K562 (cell line): Measurements from ENCODE around the gene LCN15. TPM values are rescaled to one million over a fixed set of nuclear protein-coding genes. Genes with fewer than 3 reads are reported as not detected.

Experiments used
- ATAC-seq: fragments of 200-7000 bp; cut with Tn5 transposase; 3 replicates; pipeline ENCODE4 v1.9.1; 2020; ENCODE audit warnings: moderate library complexity
- BruUV-seq: library from RNA; stranded (reverse); fragments of 400-500 nt; replicated peaks from 2 replicates; lab custom pipeline; 2021; lab: Mats Ljungman, UMichigan
- CTCF ChIA-PET: fragments of 300-600 bp; formaldehyde crosslinking; extraction: SDS; loops from one replicate; lab custom pipeline; 2021; ENCODE audit warnings: low intra/inter-chr PET ratio; lab: Yijun Ruan, JAX
- POLR2A ChIA-PET: fragments of 300-600, 350-650 bp; sonication (Branson Sonifier 250); formaldehyde crosslinking; extraction: SDS; loops from one replicate; lab custom pipeline; 2021; ENCODE audit warnings: antibody characterized with exemption, inconsistent platforms; lab: Yijun Ruan, JAX
- DNase-seq, 4 experiments: peaks; one replicate each; pipeline versions ENCODE4 v3.0.0 to v3.0.0-alpha.2; 2011 to 2018; ENCODE audit warnings: low spot score in 3 of 4, mixed read lengths in 3 of 4; ENCODE audit errors: extremely low read depth in 1 of 4
- FAIRE-seq: peaks from 2 replicates; lab custom pipeline; 2011; peaks lifted over from hg19 to GRCh38; lab: Jason Lieb, UNC
- H2AFZ ChIP-seq: 2 replicates; pipeline ENCODE4 v1.6.0; 2011; ENCODE audit warnings: low read depth, low read length, control low read depth, inconsistent platforms
- H3K27ac ChIP-seq: fragments of 200-600 bp; 3 replicates; pipeline ENCODE4 v1.8.0; 2011; ENCODE audit warnings: low read depth, mild to moderate bottlenecking, control low read depth, inconsistent platforms, low read length, moderate library complexity, mixed read lengths; ENCODE audit errors: extremely low read depth
- H3K27me3 ChIP-seq, 2 experiments: fragments of 300-600 bp in 1 of 2; 2 replicates in 1 of 2; 3 replicates in 1 of 2; pipeline versions ENCODE4 v1.6.0 to v1.8.0; 2011; ENCODE audit warnings: inconsistent platforms in 2 of 2, low read length in 2 of 2, mild to moderate bottlenecking in 1 of 2, mixed read lengths in 1 of 2, moderate library complexity in 1 of 2; ENCODE audit not compliant: control insufficient read depth in 2 of 2, insufficient read depth in 2 of 2
- H3K36me3 ChIP-seq: fragments of 300-600 bp; 3 replicates; pipeline ENCODE4 v1.8.0; 2011; ENCODE audit warnings: mild to moderate bottlenecking, low read length, inconsistent platforms; ENCODE audit not compliant: control insufficient read depth, insufficient read depth
- H3K4me1 ChIP-seq, 2 experiments: fragments of 200-600 bp in 1 of 2; replicated peaks in 1 of 2; 2 replicates in 1 of 2; 3 replicates in 1 of 2; pipeline versions ENCODE4 v1.5.1 to v1.8.0; 2011; ENCODE audit warnings: inconsistent platforms in 2 of 2, low read length in 2 of 2, mild to moderate bottlenecking in 1 of 2, mixed read lengths in 1 of 2, moderate library complexity in 1 of 2; ENCODE audit not compliant: control insufficient read depth in 2 of 2, insufficient read depth in 2 of 2
- H3K4me2 ChIP-seq: 2 replicates; pipeline ENCODE4 v1.6.1; 2011; ENCODE audit warnings: low read length, control low read depth, inconsistent platforms, mixed read lengths; ENCODE audit not compliant: insufficient read depth
- H3K4me3 ChIP-seq: fragments of 200-600 bp; sonication (generic), shearing (Covaris generic); 2 replicates; pipeline ENCODE4 v1.5.1; 2016; ENCODE audit warnings: control low read depth, inconsistent platforms
- H3K79me2 ChIP-seq: fragments of 200-600 bp; 3 replicates; pipeline ENCODE4 v1.8.0; 2011; ENCODE audit warnings: low read length, inconsistent platforms; ENCODE audit not compliant: control insufficient read depth, insufficient read depth
- H3K9ac ChIP-seq, 2 experiments: 2 replicates each; pipeline versions ENCODE4 v1.6.0 to v1.6.1; 2011; ENCODE audit warnings: low read depth in 2 of 2, low read length in 2 of 2, control low read depth in 1 of 2, inconsistent platforms in 1 of 2, mild to moderate bottlenecking in 1 of 2, mixed read lengths in 1 of 2; ENCODE audit not compliant: insufficient read depth in 1 of 2
- H3K9me1 ChIP-seq: one replicate; pipeline ENCODE4 v1.6.0; 2011; ENCODE audit warnings: inconsistent platforms, mild to moderate bottlenecking, low read length, moderate library complexity; ENCODE audit not compliant: control insufficient read depth, insufficient read depth
- H3K9me3 ChIP-seq: replicated peaks from 2 replicates; pipeline ENCODE4 v1.5.1; 2011; ENCODE audit warnings: low read depth, low read length, inconsistent platforms; ENCODE audit not compliant: control insufficient read depth, insufficient read depth
- H4K20me1 ChIP-seq: replicated peaks from 2 replicates; pipeline ENCODE4 v1.6.1; 2011; ENCODE audit warnings: low read length, inconsistent platforms, mixed read lengths; ENCODE audit not compliant: control insufficient read depth, insufficient read depth
- ATF3 ChIP-seq, 2 experiments: fragments of 450-650 bp in 1 of 2; sonication (generic) in 1 of 2; formaldehyde crosslinking in 1 of 2; IDR thresholded peaks in 1 of 2; conservative IDR thresholded peaks in 1 of 2; 2 replicates each; pipeline versions ENCODE4 v1.6.1 to v1.8.1; 2016 to 2023; ENCODE audit warnings: mild to moderate bottlenecking in 2 of 2, moderate library complexity in 2 of 2, inconsistent platforms in 1 of 2, missing genetic modification reagents in 1 of 2
- CBX3 ChIP-seq, 2 experiments: IDR thresholded peaks; 1 replicate in 1 of 2; 2 replicates in 1 of 2; pipeline ENCODE4 v1.6.1; 2012; ENCODE audit warnings: inconsistent platforms in 2 of 2, low read length in 2 of 2, borderline replicate concordance in 1 of 2, control low read depth in 1 of 2
- CHCHD3 ChIP-seq: fragments of 250-450 bp; sonication (Bioruptor Pico); IDR thresholded peaks from 2 replicates; pipeline ENCODE4 v2.1.2; 2022; ENCODE audit warnings: mild to moderate bottlenecking
- GTF2E2 ChIP-seq: fragments of 200-800 bp; sonication (Bioruptor generic); IDR thresholded peaks from 2 replicates; pipeline ENCODE4 v1.6.1; 2016; ENCODE audit warnings: missing genetic modification characterization, missing compliant biosample characterization
- HDAC1 ChIP-seq, 2 experiments: fragments of 450-650 bp; IDR thresholded peaks; 2 replicates each; pipeline ENCODE4 v1.6.1; 2016 to 2017; ENCODE audit warnings: inconsistent platforms in 1 of 2, mild to moderate bottlenecking in 1 of 2, moderate library complexity in 1 of 2
- JUN ChIP-seq, 2 experiments: sonication (generic) in 1 of 2; formaldehyde crosslinking in 1 of 2; IDR thresholded peaks; 2 replicates each; pipeline versions ENCODE4 v1.6.1 to v1.8.0; 2012 to 2022; ENCODE audit warnings: borderline replicate concordance in 2 of 2, mild to moderate bottlenecking in 2 of 2, improper control_type of control experiment in 1 of 2, low read depth in 1 of 2, low read length in 1 of 2, missing genetic modification reagents in 1 of 2
- JUND ChIP-seq, 2 experiments: IDR thresholded peaks; 2 replicates in 1 of 2; 3 replicates in 1 of 2; pipeline ENCODE4 v1.6.1; 2011; ENCODE audit warnings: borderline replicate concordance in 2 of 2, low read depth in 2 of 2, low read length in 2 of 2, improper control_type of control experiment in 1 of 2, missing biosample characterization in 1 of 2, missing genetic modification characterization in 1 of 2, missing genetic modification reagents in 1 of 2
- MEIS2 ChIP-seq: fragments of 450-650 bp; IDR thresholded peaks from 2 replicates; pipeline ENCODE4 v1.6.1; 2014; ENCODE audit warnings: mild to moderate bottlenecking; ENCODE audit not compliant: partially characterized antibody
- NRF1 ChIP-seq, 2 experiments: fragments of 450-650 bp; IDR thresholded peaks in 1 of 2; conservative IDR thresholded peaks in 1 of 2; 2 replicates each; pipeline ENCODE4 v1.6.1; 2014; ENCODE audit warnings: mild to moderate bottlenecking in 2 of 2
- RB1 ChIP-seq: fragments of 450-650 bp; IDR thresholded peaks from 2 replicates; pipeline ENCODE4 v1.6.1; 2017; ENCODE audit warnings: low read depth, mild to moderate bottlenecking
- TAF1 ChIP-seq: IDR thresholded peaks from 2 replicates; pipeline ENCODE4 v1.6.1; 2011; ENCODE audit warnings: mild to moderate bottlenecking, low read length, moderate library complexity; ENCODE audit not compliant: insufficient read depth, control insufficient read depth, severe bottlenecking; ENCODE audit errors: extremely low read depth
- TARDBP ChIP-seq: fragments of 450-650 bp; IDR thresholded peaks from 2 replicates; pipeline ENCODE4 v1.6.1; 2016
- TEAD1 ChIP-seq, 2 experiments: fragments of 450-650 bp in 1 of 2; sonication (generic) in 1 of 2; formaldehyde crosslinking; IDR thresholded peaks; 2 replicates each; pipeline versions ENCODE4 v1.4.0 to v1.8.0; 2020 to 2022; ENCODE audit warnings: mild to moderate bottlenecking in 2 of 2, missing genetic modification reagents in 1 of 2
- USF2 ChIP-seq: sonication (generic); formaldehyde crosslinking; IDR thresholded peaks from 2 replicates; pipeline ENCODE4 v1.5.0; 2020; ENCODE audit warnings: missing genetic modification reagents
- ZBED1 ChIP-seq: IDR thresholded peaks from 2 replicates; pipeline ENCODE4 v1.6.1; 2014
- ZFP91 ChIP-seq: sonication (generic); formaldehyde crosslinking; IDR thresholded peaks from 2 replicates; pipeline ENCODE4 v1.8.0; 2022; ENCODE audit warnings: mild to moderate bottlenecking, missing genetic modification reagents
- ZFX ChIP-seq: sonication (generic); formaldehyde crosslinking; IDR thresholded peaks from 2 replicates; pipeline ENCODE4 v1.8.0; 2022; ENCODE audit warnings: mild to moderate bottlenecking, missing genetic modification reagents, moderate library complexity
- WGBS: fragments of 100-300 bp; shearing (Covaris generic); methylation state at CpG from one replicate; pipeline ENCODE4 v1.1.6; 2016; ENCODE audit warnings: low coverage, mixed read lengths; ENCODE audit not compliant: insufficient coverage; ENCODE audit errors: missing lambda C conversion rate; 5-methylcytosine and 5-hydroxymethylcytosine counted together
- in situ Hi-C: fragments of 300-500 bp; cut with MboI; formaldehyde crosslinking; loops from 4 replicates; pipeline ENCODE4 v1.15.0; 2018; ENCODE audit warnings: inconsistent platforms, mixed read lengths
- intact Hi-C: fragments of 100-400 bp; cut with micrococcal nuclease; formaldehyde crosslinking; loops from 2 replicates; pipeline ENCODE4 v1.14.2; 2022
- polyA plus RNA-seq, 8 experiments: library from polyadenylated mRNA; depleted of rRNA in 4 of 8; stranded (reverse) in 5 of 8; unstranded in 3 of 8; fragments of >200 nt; fragmentation: Nextera tagmentation in 2 of 8; fragmentation: Illumina TruSeq in 1 of 8; extraction: Ambion mirVana in 2 of 8; extraction: Trizol in 1 of 8; gene quantifications; 2 replicates each; pipeline versions ENCODE4 v1.2.1 to v1.2.3, GENCODE V29; 2011 to 2014; ENCODE audit warnings: inconsistent platforms in 1 of 8, missing spikeins in 1 of 8
- total RNA-seq, 7 experiments: library from RNA; depleted of rRNA in 6 of 7; stranded (reverse); fragments of >200 nt in 6 of 7; fragmentation: Illumina TruSeq in 2 of 7; extraction: Trizol in 2 of 7; gene quantifications; 2 replicates each; pipeline versions ENCODE4 v1.2.1 to v1.2.3, GENCODE V29; 2011 to 2021; ENCODE audit warnings: low replicate concordance in 1 of 7

The LCN15 gene
- total and polyA plus RNA-seq, 9 of the 15 experiments (the other 6 are each of a cell fraction or from before 2014, with no cell fraction given) = 0.66 TPM; not detected in 8

- BruUV-seq = no TSS peak
- CTCF ChIA-PET = interaction anchor here (1.0 to 1.3 kb wide), 4 partner anchors 14 to 21 kb away, joined by 3 to 4 read pairs (median 3); no protein-coding TSS in a partner anchor
- ATAC-seq = peak; percentile 84
- TF ChIP-seq ZBED1 (no peak), ZFP91 (CRISPR knock-in tag) (no peak), HDAC1 (IDR thresholded peaks at IDR 0.05) (0 out of 4 replicates have a peak, but pooled peaks of 1 of the 2 experiments have one; percentile 31), ATF3 (IDR thresholded peaks at IDR 0.05) (peak; percentile 88), ATF3 (CRISPR knock-in tag; conservative IDR thresholded peaks at IDR 0.05) (no peak), CBX3 (IDR thresholded peaks at IDR 0.05; ENCODE audit: borderline replicate concordance in 1 of 2, low read length in 2 of 2) (0 out of 3 replicates have a peak, but pooled peaks of 1 of the 2 experiments have one; percentile 30), ZFX (peak; percentile 38; the same call in 1 of the 2 replicates), TEAD1 (CRISPR knock-in tag; IDR thresholded peaks at IDR 0.05) (no peak), RB1 (no peak), JUND (IDR thresholded peaks at IDR 0.05; ENCODE audit: borderline replicate concordance, low read depth, low read length) (peak; percentile 94), JUND (tag; IDR thresholded peaks at IDR 0.05; ENCODE audit: borderline replicate concordance, low read depth, low read length) (peak; percentile 95; the same call in 2 of the 3 replicates), TARDBP (no peak), CHCHD3 (CRISPR knock-in tag) (no peak), USF2 (CRISPR knock-in tag) (peak; percentile 15; the same call in 1 of the 2 replicates), MEIS2 (peak; percentile 56), JUN (IDR thresholded peaks at IDR 0.05; ENCODE audit: borderline replicate concordance, low read depth, low read length) (peak; percentile 83), JUN (CRISPR knock-in tag; IDR thresholded peaks at IDR 0.05; ENCODE audit: borderline replicate concordance) (no peak), GTF2E2 (peak; percentile 49; the same call in 1 of the 2 replicates), NRF1 (conservative IDR thresholded peaks at IDR 0.05 in 1 of 2, IDR thresholded peaks at IDR 0.05 in 1 of 2) (peak; percentile 14 to 27; a peak in 1 of 4 replicates), TAF1 (peak; percentile 18)
Measured at GRCh38 chr9:136784997-136785361, 20.7 kb upstream of the LCN15 start.

More at GRCh38 chr9:136784997-136785361, 20.7 kb upstream of the LCN15 start:
- Histone ChIP-seq H3K9ac (peak overlapping the region in 1 of 2 experiments; percentile 47; a peak in 2 of 4 replicates), H3K9me1 (no peaks in the 10 kb centered on the region), H3K36me3 (no peaks in the 10 kb centered on the region), H4K20me1 (no peaks in the 10 kb centered on the region), H3K27ac (peak overlapping the region; percentile 72), H3K79me2 (no peaks in the 10 kb centered on the region), H2AFZ (peak overlapping the region; percentile 41), H3K9me3 (no peaks in the 10 kb centered on the region), H3K4me1 (peaks cover 35 to 45% of the 10 kb centered on the region in 2 experiments), H3K27me3 (no peaks in the 10 kb centered on the region), H3K4me2 (peak overlapping the region; percentile 39; the same call in 1 of the 2 replicates), H3K4me3 (no peak overlapping the region)
- WGBS = 5% methylated on average over 6 of the region's 6 CpGs
- intact Hi-C loops = loop anchor here (1.0 to 10.0 kb wide), 3 partner anchors 19 to 460 kb away; partner anchors contain the start of genes C8G and TUBB4B
- POLR2A ChIA-PET = interaction anchor here (0.6 kb wide), 1 partner anchor 18 kb away, joined by 3 read pairs; no protein-coding TSS in a partner anchor
- in situ Hi-C loops = loop anchor here (25.0 kb wide), 1 partner anchor 452 kb away; the partner anchor contains the start of genes CYSRT1, RNF224, SLC34A3 and TUBB4B
- FAIRE-seq = peak; percentile 85
- peak; percentile 40 to 92 (median 55) for DNase-seq
